GM18502 (cell line): ENCODE measurements around the gene GRIK3.

ENCODE experiments used
- ATAC-seq: cut with Tn5 transposase; IDR thresholded peaks from one replicate; pipeline ENCODE4 v1.9.1; 2021; ENCODE audit warnings: mild to moderate bottlenecking; ENCODE audit not compliant: unreplicated experiment, poor library complexity

Gene GRIK3

GRCh38 chr1:37018510-37018909 is 15.8 kb downstream of the GRIK3 start:
- no peak for ATAC-seq

- ATAC-seq: no peak
These were observed 16.6 kb downstream of the GRIK3 start for GRCh38 chr1:37017720-37018119.

- no peak for ATAC-seq
These were observed 18.2 kb downstream of the GRIK3 start for GRCh38 chr1:37016121-37016520.

- no peak for ATAC-seq
These were observed 18.6 kb downstream of the GRIK3 start for GRCh38 chr1:37015713-37016112.

- no peak for ATAC-seq
These were observed 22.1 kb downstream of the GRIK3 start for GRCh38 chr1:37012226-37012625.

GRCh38 chr1:37010011-37010410 is 24.3 kb downstream of the GRIK3 start:
- ATAC-seq: no peak

- no peak for ATAC-seq
These were observed 24.8 kb downstream of the GRIK3 start for GRCh38 chr1:37009521-37009920.

- no peak for ATAC-seq
These were observed 28.0 kb downstream of the GRIK3 start for GRCh38 chr1:37006132-37006868.

- ATAC-seq: no peak
These were observed 31.4 kb downstream of the GRIK3 start for GRCh38 chr1:37002898-37003297.

- ATAC-seq: no peak
These were observed 32.6 kb downstream of the GRIK3 start for GRCh38 chr1:37001703-37002102.

GRCh38 chr1:36996106-36996505 is 38.2 kb downstream of the GRIK3 start:
- ATAC-seq: no peak

- no peak for ATAC-seq
These were observed 39.4 kb downstream of the GRIK3 start for GRCh38 chr1:36994868-36995267.

GRCh38 chr1:36994294-36994693 is 40.0 kb downstream of the GRIK3 start:
- no peak for ATAC-seq

- ATAC-seq: no peak
These were observed 42.0 kb downstream of the GRIK3 start for GRCh38 chr1:36992139-36992943.

GRCh38 chr1:36991551-36991950 is 42.8 kb downstream of the GRIK3 start:
- ATAC-seq: no peak

GRCh38 chr1:36990928-36991327 is 43.4 kb downstream of the GRIK3 start:
- no peak for ATAC-seq

- ATAC-seq: no peak
These were observed 45.1 kb downstream of the GRIK3 start for GRCh38 chr1:36989241-36989640.

- ATAC-seq: no peak
These were observed 45.5 kb downstream of the GRIK3 start for GRCh38 chr1:36988741-36989193.

- ATAC-seq: no peak
These were observed 46.0 kb downstream of the GRIK3 start for GRCh38 chr1:36988321-36988720.

- ATAC-seq: no peak
These were observed 47.0 kb downstream of the GRIK3 start for GRCh38 chr1:36987276-36987675.

GRCh38 chr1:36986241-36986985 is 47.9 kb downstream of the GRIK3 start:
- ATAC-seq: no peak
